ENCODE measurements around the gene SPANXB1. TPM values are rescaled to one million over a fixed set of nuclear protein-coding genes. Genes with fewer than 3 reads are reported as not detected.
"Not testable (repeated sequence)": the region's sequence is repeated elsewhere in the genome, so short reads cannot be mapped to it uniquely, and the experiment has no call there.

The SPANXB1 gene
- total RNA-seq, 1 donor from 2014 or later, result not detected

- Histone ChIP-seq H3K27ac (no peak overlapping the region), H3K27me3 (no peaks in the 10 kb centered on the region), H3K36me3 (no peaks in the 10 kb centered on the region), H3K4me1 (no peaks in the 10 kb centered on the region), H3K9me3 (no peaks in the 10 kb centered on the region), H3K4me3 (no peak overlapping the region)
- intact Hi-C loops (cut with DNase I), result no loop called here
- TF ChIP-seq CTCF (IDR thresholded peaks at IDR 0.05), result no peak
- no peak for TF ChIP-seq POLR2A (IDR thresholded peaks at IDR 0.05)
- no peak for TF ChIP-seq POLR2AphosphoS5 (IDR thresholded peaks at IDR 0.05; ENCODE audit: insufficient read depth in 1 of 2, low read depth in 1 of 2)
- DNase-seq (ENCODE audit: extremely low spot score in 2 of 2), result no peak
Measured at GRCh38 chrX:140983730-140984129, 18.7 kb upstream of the SPANXB1 start.

- intact Hi-C loops (cut with DNase I); H3K36me3 ChIP-seq; H3K27ac ChIP-seq; H3K9me3 ChIP-seq; H3K4me3 ChIP-seq; DNase-seq (ENCODE audit: extremely low spot score in 2 of 2); H3K27me3 ChIP-seq; H3K4me1 ChIP-seq: not testable (repeated sequence)
Measured at GRCh38 chrX:141005243-141005642, 2.8 kb downstream of the SPANXB1 start.

GRCh38 chrX:141044246-141044645 lies 41.9 kb downstream of the SPANXB1 start:
- H3K4me3 ChIP-seq; H3K9me3 ChIP-seq; H3K27me3 ChIP-seq; intact Hi-C loops (cut with DNase I); H3K27ac ChIP-seq; H3K4me1 ChIP-seq; H3K36me3 ChIP-seq: not testable (repeated sequence)
- peak in 1 of 2 donors; percentile 6 for DNase-seq (ENCODE audit: extremely low spot score in 2 of 2)

GRCh38 chrX:141049878-141050277 lies 47.5 kb downstream of the SPANXB1 start:
- H3K9me3 ChIP-seq; H3K4me1 ChIP-seq; H3K27me3 ChIP-seq; DNase-seq (ENCODE audit: extremely low spot score in 2 of 2); H3K36me3 ChIP-seq; H3K27ac ChIP-seq; intact Hi-C loops (cut with DNase I); H3K4me3 ChIP-seq: not testable (repeated sequence)

- H3K4me3 ChIP-seq; H3K27me3 ChIP-seq; H3K36me3 ChIP-seq; H3K27ac ChIP-seq; DNase-seq (ENCODE audit: extremely low spot score in 2 of 2); H3K4me1 ChIP-seq; H3K9me3 ChIP-seq; intact Hi-C loops (cut with DNase I): not testable (repeated sequence)
Measured at GRCh38 chrX:141052098-141052497, 49.7 kb downstream of the SPANXB1 start.

Other genes with a start within 250 kb of the SPANXB1 start
- gene LDOC1, start 174.5 kb downstream of the SPANXB1 start, total RNA-seq, result 10.6 TPM
- not detected for gene SPANXC, start 239.9 kb downstream of the SPANXB1 start, total RNA-seq

All from vagina (tissue), 2 donors.